OCI-LY7 (cell line): ENCODE results near the gene RAB24. TPM values are rescaled to one million over a fixed set of nuclear protein-coding genes. Genes with fewer than 3 reads are reported as not detected.

ENCODE experiments used
- BruUV-seq: library from RNA; stranded (reverse); fragments of 400-500 nt; replicated peaks from 2 replicates; lab custom pipeline; 2021; lab: Mats Ljungman, UMichigan
- CTCF ChIA-PET: fragments of 300-600 bp; sonication (Branson Sonifier 250); formaldehyde crosslinking; loops from one replicate; lab custom pipeline; 2022; ENCODE audit warnings: antibody characterized with exemption; ENCODE audit not compliant: unreplicated experiment; lab: Charles Lee
- POLR2A ChIA-PET: fragments of 300-600 bp; sonication (Branson Sonifier 250); formaldehyde crosslinking; loops from one replicate; lab custom pipeline; 2022; ENCODE audit warnings: antibody characterized with exemption; lab: Charles Lee
- DNase-seq: peaks from one replicate; pipeline ENCODE4 v3.0.0-alpha.2; 2015; ENCODE audit warnings: low spot score
- H2AFZ ChIP-seq: fragments of 200-600 bp; sonication (generic), shearing (Covaris generic); 2 replicates; pipeline ENCODE4 v1.6.1; 2014; ENCODE audit warnings: mild to moderate bottlenecking, antibody characterized with exemption, low read length, moderate library complexity
- H3K27ac ChIP-seq: fragments of 200-600 bp; sonication (generic); 2 replicates; pipeline ENCODE4 v1.5.1; 2014; ENCODE audit warnings: mixed run types, low read depth, mild to moderate bottlenecking, moderate library complexity, low read length, inconsistent platforms; ENCODE audit not compliant: poor library complexity, severe bottlenecking
- H3K36me3 ChIP-seq: fragments of 200-600 bp; sonication (generic); 2 replicates; pipeline ENCODE4 v1.6.1; 2014; ENCODE audit warnings: mild to moderate bottlenecking, antibody characterized with exemption, low read length, moderate library complexity, mixed read lengths; ENCODE audit not compliant: insufficient read depth
- H3K4me1 ChIP-seq: fragments of 200-600 bp; sonication (generic); 2 replicates; pipeline ENCODE4 v1.5.1; 2014; ENCODE audit warnings: mild to moderate bottlenecking, low read length; ENCODE audit not compliant: insufficient read depth, poor library complexity, severe bottlenecking
- H3K4me2 ChIP-seq: fragments of 200-600 bp; sonication (generic); 2 replicates; pipeline ENCODE4 v1.6.1; 2014; ENCODE audit warnings: mild to moderate bottlenecking, low read length
- H3K4me3 ChIP-seq: fragments of 200-600 bp; sonication (generic); 2 replicates; pipeline ENCODE4 v1.5.1; 2014; ENCODE audit warnings: mild to moderate bottlenecking, low read depth, low read length; ENCODE audit not compliant: poor library complexity, severe bottlenecking
- H3K79me2 ChIP-seq: fragments of 200-600 bp; sonication (generic); 2 replicates; pipeline ENCODE4 v1.6.1; 2016; ENCODE audit warnings: low read depth, mild to moderate bottlenecking, low read length, moderate library complexity, mixed read lengths; ENCODE audit not compliant: insufficient read depth
- H3K9me2 ChIP-seq: fragments of 200-600 bp; sonication (generic); 2 replicates; pipeline ENCODE4 v1.6.1; 2016; ENCODE audit warnings: mild to moderate bottlenecking, low read length, mixed read lengths; ENCODE audit not compliant: insufficient read depth
- H3K9me3 ChIP-seq: fragments of 200-600 bp; sonication (generic); 2 replicates; pipeline ENCODE4 v1.6.1; 2014; ENCODE audit warnings: mild to moderate bottlenecking, mixed run types, low read length, mixed read lengths
- H4K20me1 ChIP-seq: fragments of 200-600 bp; sonication (generic); 2 replicates; pipeline ENCODE4 v1.6.1; 2014; ENCODE audit warnings: mild to moderate bottlenecking, antibody characterized with exemption, low read length, moderate library complexity, mixed read lengths; ENCODE audit not compliant: insufficient read depth
- EZH2phosphoT487 ChIP-seq: fragments of 200-600 bp; sonication (generic); IDR thresholded peaks from 2 replicates; pipeline ENCODE4 v1.6.1; 2018; ENCODE audit warnings: low read depth, borderline replicate concordance, mild to moderate bottlenecking, mixed run types, antibody characterized with exemption, low read length, moderate library complexity, mixed read lengths
- intact Hi-C: fragments of 100-400 bp; cut with micrococcal nuclease; formaldehyde crosslinking; loops from one replicate; pipeline ENCODE4 v1.10.0; 2022; ENCODE audit not compliant: unreplicated experiment
- total RNA-seq, 2 experiments: library from RNA; depleted of rRNA in 1 of 2; stranded (reverse); fragments of >200 nt in 1 of 2; shearing (Covaris generic) in 1 of 2; gene quantifications; 2 replicates each; pipeline ENCODE4 v1.2.3, GENCODE V29; 2014 to 2022
- TF ChIP-seq, protein P1 (sequence below): fragments of 200-600 bp; sonication (generic); conservative IDR thresholded peaks from 2 replicates; pipeline ENCODE4 v1.5.1; 2014; ENCODE audit warnings: mild to moderate bottlenecking, antibody characterized with exemption, low read length, moderate library complexity, mixed read lengths

The RAB24 gene
- total RNA-seq, 2 experiments from 2014 or later, result 25.8 to 36.1 TPM

- Histone ChIP-seq H3K9me2 (no peaks in the 10 kb centered on the region), H2AFZ (no peak overlapping the region), H3K9me3 (no peaks in the 10 kb centered on the region), H3K27ac (peak overlapping the region; percentile 93), H3K4me2 (peak overlapping the region; percentile 66), H3K4me1 (peaks cover 29% of the 10 kb centered on the region), H3K36me3 (peaks cover 95% of the 10 kb centered on the region), H3K79me2 (no peaks in the 10 kb centered on the region), H3K4me3 (peak overlapping the region; percentile 37), H4K20me1 (no peaks in the 10 kb centered on the region)
- intact Hi-C loops, result loop anchor here (1.0 kb wide), 1 partner anchor 178 kb away; no protein-coding TSS in a partner anchor
- POLR2A ChIA-PET, result interaction anchor here (0.6 kb wide), 1 partner anchor 114 kb away, joined by 3 read pairs; no protein-coding TSS in a partner anchor
- no TSS peak for BruUV-seq
- CTCF ChIA-PET, result interaction anchor here (0.6 kb wide), 1 partner anchor 220 kb away, joined by 3 read pairs; no protein-coding TSS in a partner anchor
- peak; percentile 85 for DNase-seq
- TF ChIP-seq, protein P1, sequence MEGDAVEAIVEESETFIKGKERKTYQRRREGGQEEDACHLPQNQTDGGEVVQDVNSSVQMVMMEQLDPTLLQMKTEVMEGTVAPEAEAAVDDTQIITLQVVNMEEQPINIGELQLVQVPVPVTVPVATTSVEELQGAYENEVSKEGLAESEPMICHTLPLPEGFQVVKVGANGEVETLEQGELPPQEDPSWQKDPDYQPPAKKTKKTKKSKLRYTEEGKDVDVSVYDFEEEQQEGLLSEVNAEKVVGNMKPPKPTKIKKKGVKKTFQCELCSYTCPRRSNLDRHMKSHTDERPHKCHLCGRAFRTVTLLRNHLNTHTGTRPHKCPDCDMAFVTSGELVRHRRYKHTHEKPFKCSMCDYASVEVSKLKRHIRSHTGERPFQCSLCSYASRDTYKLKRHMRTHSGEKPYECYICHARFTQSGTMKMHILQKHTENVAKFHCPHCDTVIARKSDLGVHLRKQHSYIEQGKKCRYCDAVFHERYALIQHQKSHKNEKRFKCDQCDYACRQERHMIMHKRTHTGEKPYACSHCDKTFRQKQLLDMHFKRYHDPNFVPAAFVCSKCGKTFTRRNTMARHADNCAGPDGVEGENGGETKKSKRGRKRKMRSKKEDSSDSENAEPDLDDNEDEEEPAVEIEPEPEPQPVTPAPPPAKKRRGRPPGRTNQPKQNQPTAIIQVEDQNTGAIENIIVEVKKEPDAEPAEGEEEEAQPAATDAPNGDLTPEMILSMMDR, result no peak
- no peak for TF ChIP-seq EZH2phosphoT487
Observed at GRCh38 chr5:177290816-177291596, 12.5 kb downstream of the RAB24 start.

DNA sequence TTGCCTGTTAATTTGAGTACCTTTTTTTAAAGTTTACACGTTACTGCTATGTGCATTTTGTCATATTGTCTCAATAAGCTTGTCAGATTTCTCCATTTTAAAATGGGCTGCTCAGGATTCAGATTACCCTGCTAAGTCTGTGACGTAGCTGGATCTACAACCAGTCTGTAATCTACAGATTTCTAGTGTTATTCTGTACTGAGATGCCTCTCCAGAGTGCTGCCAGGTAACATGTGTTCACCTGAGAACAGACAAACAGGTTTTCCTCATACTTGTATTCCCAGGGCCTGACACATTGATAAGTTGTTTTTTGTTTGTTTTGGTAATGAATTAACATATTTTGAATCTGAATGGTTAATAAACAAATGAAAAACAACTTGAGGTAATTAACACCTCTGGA lies 15.3 kb downstream of the RAB24 start:
- POLR2A ChIA-PET, result no interaction called here
- TF ChIP-seq, protein P1, result no peak
- TF ChIP-seq EZH2phosphoT487, result no peak

DNA sequence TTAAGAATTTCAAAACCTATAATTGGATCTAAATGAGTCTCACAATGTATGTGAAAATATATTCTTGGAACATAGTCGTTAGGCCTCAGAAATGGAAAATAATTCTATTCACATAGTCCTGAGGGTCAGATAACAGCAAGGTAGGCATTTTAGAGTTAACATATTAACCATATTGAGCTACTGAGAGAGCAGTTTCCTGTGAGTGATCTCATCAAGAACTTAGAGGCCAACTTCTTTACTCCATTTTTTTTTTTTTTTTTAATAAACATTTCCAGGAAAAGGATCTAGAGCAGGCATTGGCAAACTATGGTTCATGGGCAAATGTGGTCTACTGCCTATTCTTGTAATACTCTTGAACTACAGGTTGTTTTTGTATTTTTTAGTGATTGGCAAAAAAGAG lies 26.6 kb downstream of the RAB24 start:
- ChIA-PET POLR2A (interaction anchor here (1.2 to 1.3 kb wide), 2 partner anchors 22 to 116 kb away, joined by 3 read pairs; no protein-coding TSS in a partner anchor), CTCF (no interaction called here)
- no TSS peak for BruUV-seq

More for the DNA sequence above, 15.3 kb downstream of the RAB24 start:
- peaks cover 92% of the 10 kb centered on the region for H3K36me3 ChIP-seq
- CTCF ChIA-PET, result no interaction called here
- no peak overlapping the region for H2AFZ ChIP-seq
- DNase-seq, result no peak
- intact Hi-C loops, result no loop called here
- no peak overlapping the region for H3K4me3 ChIP-seq
- no peak overlapping the region for H3K4me2 ChIP-seq
- H3K4me1 ChIP-seq, result peaks cover 29% of the 10 kb centered on the region
- BruUV-seq, result no TSS peak
- H3K9me3 ChIP-seq, result no peaks in the 10 kb centered on the region
- H4K20me1 ChIP-seq, result no peaks in the 10 kb centered on the region
- H3K27ac ChIP-seq, result no peak overlapping the region
- no peaks in the 10 kb centered on the region for H3K9me2 ChIP-seq
- no peaks in the 10 kb centered on the region for H3K79me2 ChIP-seq

More for the DNA sequence above, 26.6 kb downstream of the RAB24 start:
- Histone ChIP-seq H4K20me1 (no peaks in the 10 kb centered on the region), H3K4me3 (no peak overlapping the region), H2AFZ (no peak overlapping the region), H3K79me2 (no peaks in the 10 kb centered on the region), H3K9me3 (no peaks in the 10 kb centered on the region), H3K4me1 (no peaks in the 10 kb centered on the region), H3K9me2 (no peaks in the 10 kb centered on the region), H3K27ac (no peak overlapping the region), H3K36me3 (peaks cover 92% of the 10 kb centered on the region), H3K4me2 (no peak overlapping the region)
- no peak for DNase-seq
- no peak for TF ChIP-seq EZH2phosphoT487
- TF ChIP-seq, protein P1, result no peak
- intact Hi-C loops, result no loop called here
